GM23338 (cell line): ENCODE results near the gene RNF212B. TPM values are rescaled to one million over a fixed set of nuclear protein-coding genes. Genes with fewer than 3 reads are reported as not detected.
A peak's percentile ranks its signal among the peaks of the same experiment; 100 is the strongest.

Experiments used
- ATAC-seq: fragments of 200-7000 bp; cut with Tn5 transposase; 3 replicates; pipeline ENCODE4 v1.9.1; 2020
- DNase-seq: peaks from one replicate; pipeline ENCODE4 v3.0.0-alpha.2; 2015; ENCODE audit warnings: low spot score
- H2AFZ ChIP-seq: fragments of 200-600 bp; sonication (generic); 2 replicates; pipeline ENCODE4 v1.8.0; 2016; ENCODE audit warnings: antibody characterized with exemption, mild to moderate bottlenecking, moderate library complexity
- H3F3A ChIP-seq: fragments of 200-600 bp; sonication (generic); replicated peaks from 2 replicates; pipeline ENCODE4 v1.8.0; 2017; ENCODE audit warnings: antibody characterized with exemption, mixed run types, low read depth
- H3K27ac ChIP-seq: fragments of 200-600 bp; sonication (generic); 2 replicates; pipeline ENCODE4 v1.6.1; 2016; ENCODE audit warnings: low read depth
- H3K27me3 ChIP-seq: fragments of 200-600 bp; sonication (generic); 2 replicates; pipeline ENCODE4 v1.8.0; 2016; ENCODE audit warnings: mild to moderate bottlenecking, mixed run types, moderate library complexity; ENCODE audit not compliant: insufficient read depth
- H3K36me3 ChIP-seq: fragments of 200-600 bp; sonication (generic); 2 replicates; pipeline ENCODE4 v1.8.0; 2016; ENCODE audit warnings: mild to moderate bottlenecking; ENCODE audit not compliant: insufficient read depth
- H3K4me1 ChIP-seq: fragments of 200-600 bp; sonication (generic); 2 replicates; pipeline ENCODE4 v1.8.0; 2016; ENCODE audit warnings: mild to moderate bottlenecking, moderate library complexity; ENCODE audit not compliant: insufficient read depth
- H3K4me2 ChIP-seq: fragments of 200-600 bp; sonication (generic); 2 replicates; pipeline ENCODE4 v1.7.1; 2017; ENCODE audit warnings: mixed run types
- H3K4me3 ChIP-seq: fragments of 200-600 bp; sonication (generic); 2 replicates; pipeline ENCODE4 v1.6.1; 2016; ENCODE audit warnings: mixed run types
- H3K79me2 ChIP-seq: fragments of 200-600 bp; sonication (generic); replicated peaks from 2 replicates; pipeline ENCODE4 v1.8.0; 2017; ENCODE audit warnings: mild to moderate bottlenecking; ENCODE audit not compliant: insufficient read depth
- H3K9me2 ChIP-seq: fragments of 200-600 bp; sonication (generic); 2 replicates; pipeline ENCODE4 v1.8.0; 2017; ENCODE audit not compliant: insufficient read depth
- H4K20me1 ChIP-seq: fragments of 200-600 bp; sonication (generic); replicated peaks from 2 replicates; pipeline ENCODE4 v1.8.0; 2017; ENCODE audit warnings: mild to moderate bottlenecking; ENCODE audit not compliant: insufficient read depth
- H3K27ac Mint-ChIP-seq: 2 replicates; pipeline ENCODE4 v1.8.0; 2020; ENCODE audit warnings: inconsistent platforms, mild to moderate bottlenecking, moderate library complexity, mixed read lengths
- H3K27me3 Mint-ChIP-seq: 3 replicates; pipeline ENCODE4 v1.8.0; 2022; ENCODE audit warnings: low read depth, mild to moderate bottlenecking, moderate library complexity, mixed read lengths, inconsistent platforms; ENCODE audit not compliant: insufficient read depth, poor library complexity
- H3K36me3 Mint-ChIP-seq: 3 replicates; pipeline ENCODE4 v1.8.0; 2021; ENCODE audit warnings: low read depth, mild to moderate bottlenecking, inconsistent platforms, moderate library complexity, mixed read lengths
- H3K4me1 Mint-ChIP-seq: 3 replicates; pipeline ENCODE4 v1.8.0; 2020; ENCODE audit warnings: mild to moderate bottlenecking, inconsistent platforms, mixed read lengths
- H3K4me3 Mint-ChIP-seq: 3 replicates; pipeline ENCODE4 v1.8.0; 2021; ENCODE audit warnings: moderate library complexity, mild to moderate bottlenecking, inconsistent platforms, mixed read lengths
- H3K9me3 Mint-ChIP-seq: 3 replicates; pipeline ENCODE4 v1.8.0; 2020; ENCODE audit warnings: moderate library complexity, mild to moderate bottlenecking, inconsistent platforms, mixed read lengths
- CREB1 ChIP-seq: fragments of 250-450 bp; sonication (Bioruptor Pico); IDR thresholded peaks from 2 replicates; pipeline ENCODE4 v1.5.0; 2020; ENCODE audit warnings: low read depth, mild to moderate bottlenecking, moderate library complexity
- EZH2 ChIP-seq: fragments of 200-600 bp; sonication (generic); IDR thresholded peaks from one replicate; pipeline ENCODE4 v1.8.0; 2017; ENCODE audit warnings: antibody characterized with exemption, mild to moderate bottlenecking, low read depth; ENCODE audit not compliant: unreplicated experiment
- ZNF331 ChIP-seq: fragments of 250-450 bp; sonication (Bioruptor Pico); IDR thresholded peaks from 2 replicates; pipeline ENCODE4 v1.5.0; 2020; ENCODE audit warnings: low read depth, mild to moderate bottlenecking, moderate library complexity
- polyA plus RNA-seq: library from polyadenylated mRNA; unstranded; fragments of >200 nt; fragmentation: Nextera tagmentation; extraction: Ambion mirVana; gene quantifications from 2 replicates; pipeline ENCODE4 v1.2.1, GENCODE V29; 2016
- total RNA-seq: library from RNA; depleted of rRNA; stranded (reverse); fragments of >200 nt; shearing (Covaris generic); gene quantifications from 2 replicates; pipeline ENCODE4 v1.2.3, GENCODE V29; 2014
- TF ChIP-seq, protein P1 (sequence below): fragments of 250-450 bp; sonication (Bioruptor Pico); IDR thresholded peaks from 2 replicates; pipeline ENCODE4 v1.5.0; 2020; ENCODE audit warnings: mild to moderate bottlenecking, moderate library complexity
- TF ChIP-seq, protein P2 (sequence below), 2 experiments: fragments of 200-600 bp in 1 of 2; sonication (generic) in 1 of 2; conservative IDR thresholded peaks; 2 replicates each; pipeline versions ENCODE4 v1.5.1 to v1.6.1; 2016 to 2017; ENCODE audit warnings: antibody characterized with exemption in 2 of 2, low read depth in 2 of 2, mild to moderate bottlenecking in 2 of 2, moderate library complexity in 1 of 2
- TF ChIP-seq, protein P3 (sequence below): IDR thresholded peaks from one replicate; pipeline ENCODE4 v1.6.1; 2018; ENCODE audit warnings: antibody characterized with exemption; ENCODE audit not compliant: unreplicated experiment

RNF212B gene
- total and polyA plus RNA-seq, 2 experiments from 2014 or later = not detected

DNA sequence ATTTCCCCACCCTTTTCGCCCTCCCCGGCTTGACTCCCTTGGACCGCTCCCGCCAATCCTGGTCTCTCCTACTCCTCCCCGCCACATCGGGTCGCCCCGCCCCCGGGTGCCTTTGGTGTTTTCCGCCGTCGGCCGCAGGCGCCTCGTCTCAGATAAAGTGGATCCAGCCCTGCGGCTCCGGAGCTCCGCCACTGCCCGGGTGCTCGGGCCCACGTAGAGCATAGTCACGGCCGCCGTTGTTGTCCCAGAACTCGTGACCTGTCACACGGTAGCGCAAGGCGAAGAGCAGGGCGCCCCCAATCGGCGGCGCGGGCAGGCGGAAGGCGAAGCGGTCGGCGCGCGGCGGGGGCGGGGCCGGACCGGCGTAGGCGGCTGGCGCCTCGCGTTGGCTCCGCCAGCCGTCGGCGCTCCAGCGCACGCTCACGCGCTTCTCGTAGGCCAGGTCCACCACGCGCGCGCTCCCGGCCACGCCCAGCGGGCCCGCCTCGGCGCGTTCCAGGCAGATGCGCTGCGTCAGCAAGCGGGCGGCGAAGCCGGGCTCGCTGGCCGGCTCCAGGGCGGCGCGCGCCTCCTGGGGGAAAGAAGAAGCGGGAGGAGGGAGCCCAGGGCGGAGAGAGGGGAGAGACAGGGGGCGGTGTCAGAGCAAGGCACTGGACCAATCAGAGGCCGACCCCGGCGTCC lies 63.7 kb downstream of the RNF212B start:
- Mint-ChIP-seq H3K4me3 (peak overlapping the region; percentile 94), H3K4me1 (peaks cover 13% of the 10 kb centered on the region), H3K9me3 (no peaks in the 10 kb centered on the region; the same call in 2 of the 3 replicates), H3K27me3 (peaks cover 54% of the 10 kb centered on the region), H3K27ac (peak overlapping the region; percentile 97), H3K36me3 (no peaks in the 10 kb centered on the region)
- Histone ChIP-seq H3F3A (peaks cover 6% of the 10 kb centered on the region; the same call in 1 of the 2 replicates), H3K4me2 (peak overlapping the region; percentile 97), H3K4me3 (peak overlapping the region; percentile 90), H4K20me1 (peaks cover 8% of the 10 kb centered on the region), H3K79me2 (no peaks in the 10 kb centered on the region), H3K27me3 (peaks cover 71% of the 10 kb centered on the region), H3K9me2 (no peaks in the 10 kb centered on the region), H3K4me1 (peaks cover 19% of the 10 kb centered on the region), H2AFZ (no peak overlapping the region), H3K36me3 (no peaks in the 10 kb centered on the region), H3K27ac (peak overlapping the region; percentile 92; the same call in 1 of the 2 replicates)
- TF ChIP-seq ZNF331 = no peak
- TF ChIP-seq, protein P1, sequence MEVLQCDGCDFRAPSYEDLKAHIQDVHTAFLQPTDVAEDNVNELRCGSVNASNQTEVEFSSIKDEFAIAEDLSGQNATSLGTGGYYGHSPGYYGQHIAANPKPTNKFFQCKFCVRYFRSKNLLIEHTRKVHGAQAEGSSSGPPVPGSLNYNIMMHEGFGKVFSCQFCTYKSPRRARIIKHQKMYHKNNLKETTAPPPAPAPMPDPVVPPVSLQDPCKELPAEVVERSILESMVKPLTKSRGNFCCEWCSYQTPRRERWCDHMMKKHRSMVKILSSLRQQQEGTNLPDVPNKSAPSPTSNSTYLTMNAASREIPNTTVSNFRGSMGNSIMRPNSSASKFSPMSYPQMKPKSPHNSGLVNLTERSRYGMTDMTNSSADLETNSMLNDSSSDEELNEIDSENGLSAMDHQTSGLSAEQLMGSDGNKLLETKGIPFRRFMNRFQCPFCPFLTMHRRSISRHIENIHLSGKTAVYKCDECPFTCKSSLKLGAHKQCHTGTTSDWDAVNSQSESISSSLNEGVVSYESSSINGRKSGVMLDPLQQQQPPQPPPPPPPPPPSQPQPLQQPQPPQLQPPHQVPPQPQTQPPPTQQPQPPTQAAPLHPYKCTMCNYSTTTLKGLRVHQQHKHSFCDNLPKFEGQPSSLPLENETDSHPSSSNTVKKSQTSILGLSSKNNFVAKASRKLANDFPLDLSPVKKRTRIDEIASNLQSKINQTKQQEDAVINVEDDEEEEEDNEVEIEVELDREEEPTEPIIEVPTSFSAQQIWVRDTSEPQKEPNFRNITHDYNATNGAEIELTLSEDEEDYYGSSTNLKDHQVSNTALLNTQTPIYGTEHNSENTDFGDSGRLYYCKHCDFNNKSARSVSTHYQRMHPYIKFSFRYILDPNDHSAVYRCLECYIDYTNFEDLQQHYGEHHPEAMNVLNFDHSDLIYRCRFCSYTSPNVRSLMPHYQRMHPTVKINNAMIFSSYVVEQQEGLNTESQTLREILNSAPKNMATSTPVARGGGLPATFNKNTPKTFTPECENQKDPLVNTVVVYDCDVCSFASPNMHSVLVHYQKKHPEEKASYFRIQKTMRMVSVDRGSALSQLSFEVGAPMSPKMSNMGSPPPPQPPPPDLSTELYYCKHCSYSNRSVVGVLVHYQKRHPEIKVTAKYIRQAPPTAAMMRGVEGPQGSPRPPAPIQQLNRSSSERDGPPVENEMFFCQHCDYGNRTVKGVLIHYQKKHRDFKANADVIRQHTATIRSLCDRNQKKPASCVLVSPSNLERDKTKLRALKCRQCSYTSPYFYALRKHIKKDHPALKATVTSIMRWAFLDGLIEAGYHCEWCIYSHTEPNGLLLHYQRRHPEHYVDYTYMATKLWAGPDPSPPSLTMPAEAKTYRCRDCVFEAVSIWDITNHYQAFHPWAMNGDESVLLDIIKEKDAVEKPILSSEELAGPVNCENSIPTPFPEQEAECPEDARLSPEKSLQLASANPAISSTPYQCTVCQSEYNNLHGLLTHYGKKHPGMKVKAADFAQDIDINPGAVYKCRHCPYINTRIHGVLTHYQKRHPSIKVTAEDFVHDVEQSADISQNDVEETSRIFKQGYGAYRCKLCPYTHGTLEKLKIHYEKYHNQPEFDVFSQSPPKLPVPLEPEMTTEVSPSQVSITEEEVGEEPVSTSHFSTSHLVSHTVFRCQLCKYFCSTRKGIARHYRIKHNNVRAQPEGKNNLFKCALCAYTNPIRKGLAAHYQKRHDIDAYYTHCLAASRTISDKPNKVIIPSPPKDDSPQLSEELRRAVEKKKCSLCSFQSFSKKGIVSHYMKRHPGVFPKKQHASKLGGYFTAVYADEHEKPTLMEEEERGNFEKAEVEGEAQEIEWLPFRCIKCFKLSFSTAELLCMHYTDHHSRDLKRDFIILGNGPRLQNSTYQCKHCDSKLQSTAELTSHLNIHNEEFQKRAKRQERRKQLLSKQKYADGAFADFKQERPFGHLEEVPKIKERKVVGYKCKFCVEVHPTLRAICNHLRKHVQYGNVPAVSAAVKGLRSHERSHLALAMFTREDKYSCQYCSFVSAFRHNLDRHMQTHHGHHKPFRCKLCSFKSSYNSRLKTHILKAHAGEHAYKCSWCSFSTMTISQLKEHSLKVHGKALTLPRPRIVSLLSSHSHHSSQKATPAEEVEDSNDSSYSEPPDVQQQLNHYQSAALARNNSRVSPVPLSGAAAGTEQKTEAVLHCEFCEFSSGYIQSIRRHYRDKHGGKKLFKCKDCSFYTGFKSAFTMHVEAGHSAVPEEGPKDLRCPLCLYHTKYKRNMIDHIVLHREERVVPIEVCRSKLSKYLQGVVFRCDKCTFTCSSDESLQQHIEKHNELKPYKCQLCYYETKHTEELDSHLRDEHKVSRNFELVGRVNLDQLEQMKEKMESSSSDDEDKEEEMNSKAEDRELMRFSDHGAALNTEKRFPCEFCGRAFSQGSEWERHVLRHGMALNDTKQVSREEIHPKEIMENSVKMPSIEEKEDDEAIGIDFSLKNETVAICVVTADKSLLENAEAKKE (CRISPR knock-in tag) = no peak
- TF ChIP-seq, protein P2, sequence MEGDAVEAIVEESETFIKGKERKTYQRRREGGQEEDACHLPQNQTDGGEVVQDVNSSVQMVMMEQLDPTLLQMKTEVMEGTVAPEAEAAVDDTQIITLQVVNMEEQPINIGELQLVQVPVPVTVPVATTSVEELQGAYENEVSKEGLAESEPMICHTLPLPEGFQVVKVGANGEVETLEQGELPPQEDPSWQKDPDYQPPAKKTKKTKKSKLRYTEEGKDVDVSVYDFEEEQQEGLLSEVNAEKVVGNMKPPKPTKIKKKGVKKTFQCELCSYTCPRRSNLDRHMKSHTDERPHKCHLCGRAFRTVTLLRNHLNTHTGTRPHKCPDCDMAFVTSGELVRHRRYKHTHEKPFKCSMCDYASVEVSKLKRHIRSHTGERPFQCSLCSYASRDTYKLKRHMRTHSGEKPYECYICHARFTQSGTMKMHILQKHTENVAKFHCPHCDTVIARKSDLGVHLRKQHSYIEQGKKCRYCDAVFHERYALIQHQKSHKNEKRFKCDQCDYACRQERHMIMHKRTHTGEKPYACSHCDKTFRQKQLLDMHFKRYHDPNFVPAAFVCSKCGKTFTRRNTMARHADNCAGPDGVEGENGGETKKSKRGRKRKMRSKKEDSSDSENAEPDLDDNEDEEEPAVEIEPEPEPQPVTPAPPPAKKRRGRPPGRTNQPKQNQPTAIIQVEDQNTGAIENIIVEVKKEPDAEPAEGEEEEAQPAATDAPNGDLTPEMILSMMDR (conservative IDR thresholded peaks at IDR 0.05; ENCODE audit: low read depth in 2 of 2) = peak; percentile 71 to 75
- peak; percentile 77; the same call in 1 of the 2 replicates for TF ChIP-seq CREB1 (CRISPR knock-in tag)
- no peak for TF ChIP-seq EZH2
- TF ChIP-seq, protein P3, sequence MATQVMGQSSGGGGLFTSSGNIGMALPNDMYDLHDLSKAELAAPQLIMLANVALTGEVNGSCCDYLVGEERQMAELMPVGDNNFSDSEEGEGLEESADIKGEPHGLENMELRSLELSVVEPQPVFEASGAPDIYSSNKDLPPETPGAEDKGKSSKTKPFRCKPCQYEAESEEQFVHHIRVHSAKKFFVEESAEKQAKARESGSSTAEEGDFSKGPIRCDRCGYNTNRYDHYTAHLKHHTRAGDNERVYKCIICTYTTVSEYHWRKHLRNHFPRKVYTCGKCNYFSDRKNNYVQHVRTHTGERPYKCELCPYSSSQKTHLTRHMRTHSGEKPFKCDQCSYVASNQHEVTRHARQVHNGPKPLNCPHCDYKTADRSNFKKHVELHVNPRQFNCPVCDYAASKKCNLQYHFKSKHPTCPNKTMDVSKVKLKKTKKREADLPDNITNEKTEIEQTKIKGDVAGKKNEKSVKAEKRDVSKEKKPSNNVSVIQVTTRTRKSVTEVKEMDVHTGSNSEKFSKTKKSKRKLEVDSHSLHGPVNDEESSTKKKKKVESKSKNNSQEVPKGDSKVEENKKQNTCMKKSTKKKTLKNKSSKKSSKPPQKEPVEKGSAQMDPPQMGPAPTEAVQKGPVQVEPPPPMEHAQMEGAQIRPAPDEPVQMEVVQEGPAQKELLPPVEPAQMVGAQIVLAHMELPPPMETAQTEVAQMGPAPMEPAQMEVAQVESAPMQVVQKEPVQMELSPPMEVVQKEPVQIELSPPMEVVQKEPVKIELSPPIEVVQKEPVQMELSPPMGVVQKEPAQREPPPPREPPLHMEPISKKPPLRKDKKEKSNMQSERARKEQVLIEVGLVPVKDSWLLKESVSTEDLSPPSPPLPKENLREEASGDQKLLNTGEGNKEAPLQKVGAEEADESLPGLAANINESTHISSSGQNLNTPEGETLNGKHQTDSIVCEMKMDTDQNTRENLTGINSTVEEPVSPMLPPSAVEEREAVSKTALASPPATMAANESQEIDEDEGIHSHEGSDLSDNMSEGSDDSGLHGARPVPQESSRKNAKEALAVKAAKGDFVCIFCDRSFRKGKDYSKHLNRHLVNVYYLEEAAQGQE = no peak
- ATAC-seq (peak; percentile 83), DNase-seq (peak; percentile 97)
